Body of pancreas (tissue), 4 donors: ENCODE measurements around the gene SEMA6D.

ENCODE experiments used
- CTCF ChIP-seq, 7 experiments: fragments of 450-650 bp in 4 of 7; fragments of 200-600 bp in 3 of 7; sonication (generic) in 3 of 7; IDR thresholded peaks; one replicate each; pipeline ENCODE4 v1.5.1; 2016 to 2019; ENCODE audit warnings: antibody characterized with exemption in 7 of 7
- POLR2A ChIP-seq, 3 donors: fragments of 450-650 bp; IDR thresholded peaks; one replicate each; pipeline ENCODE4 v1.6.1; 2016; ENCODE audit warnings: antibody characterized with exemption in 3 of 3, mild to moderate bottlenecking in 2 of 3

GRCh38 chr15:47728886-47729285 lies 11.6 kb downstream of the SEMA6D start:
- TF ChIP-seq CTCF (IDR thresholded peaks at IDR 0.05) (no peak), POLR2A (IDR thresholded peaks at IDR 0.05) (no peak)
